Motor neuron (in vitro differentiated cells): ENCODE results near the gene APPBP2. TPM values are rescaled to one million over a fixed set of nuclear protein-coding genes. Genes with fewer than 3 reads are reported as not detected.
A peak's percentile ranks its signal among the peaks of the same experiment; 100 is the strongest.
"Not testable (repeated sequence)": the region's sequence is repeated elsewhere in the genome, so short reads cannot be mapped to it uniquely, and the experiment has no call there.

Experiments
- ATAC-seq, 8 experiments: fragments of 200-7000 bp; cut with Tn5 transposase; replicated peaks in 6 of 8; 2 replicates each; pipeline ENCODE4 v1.8.0; 2021; ENCODE audit warnings: mild to moderate bottlenecking in 8 of 8, moderate library complexity in 8 of 8
- H3K27ac ChIP-seq, 2 donors: fragments of 250-450 bp; sonication (Bioruptor Pico); 2 replicates each; pipeline ENCODE4 v1.9.0; 2021; ENCODE audit warnings: antibody characterized with exemption in 2 of 2, mild to moderate bottlenecking in 2 of 2, moderate library complexity in 1 of 2
- H3K4me1 ChIP-seq, 2 donors: fragments of 250-450 bp; sonication (Bioruptor Pico); replicated peaks in 1 of 2; 2 replicates each; pipeline ENCODE4 v1.6.1; 2021; ENCODE audit warnings: antibody characterized with exemption in 2 of 2, mild to moderate bottlenecking in 2 of 2, moderate library complexity in 1 of 2
- H3K4me3 ChIP-seq, 5 donors: fragments of 250-450 bp; sonication (Bioruptor Pico); 2 replicates each; pipeline ENCODE4 v1.9.0; 2021; ENCODE audit warnings: antibody characterized with exemption in 5 of 5, mild to moderate bottlenecking in 5 of 5, moderate library complexity in 4 of 5
- WGBS, 10 experiments: fragments of 450-650 bp; shearing (Covaris generic); methylation state at CpG; one replicate each; pipeline ENCODE4 v1.0.0; 2022; 5-methylcytosine and 5-hydroxymethylcytosine counted together
- in situ Hi-C, 9 experiments: fragments of 400-800 bp; cut with MboI; loops; one replicate each; pipeline ENCODE4 v1.15.0; 2021; ENCODE audit warnings: low sequenced_read_pairs in 9 of 9, low pct_unique_long_range_greater_than_20kb in 2 of 9; ENCODE audit not compliant: unreplicated experiment in 9 of 9
- total RNA-seq, 8 experiments: library from RNA; unstranded; fragments of 300-600 nt; gene quantifications; 2 replicates each; pipeline versions ENCODE4 v1.2.3 to v1.2.4, GENCODE V29; 2022

Gene APPBP2
- 10 to 100 TPM; 21.7 to 68.1 (median 25.5) TPM for total RNA-seq

DNA sequence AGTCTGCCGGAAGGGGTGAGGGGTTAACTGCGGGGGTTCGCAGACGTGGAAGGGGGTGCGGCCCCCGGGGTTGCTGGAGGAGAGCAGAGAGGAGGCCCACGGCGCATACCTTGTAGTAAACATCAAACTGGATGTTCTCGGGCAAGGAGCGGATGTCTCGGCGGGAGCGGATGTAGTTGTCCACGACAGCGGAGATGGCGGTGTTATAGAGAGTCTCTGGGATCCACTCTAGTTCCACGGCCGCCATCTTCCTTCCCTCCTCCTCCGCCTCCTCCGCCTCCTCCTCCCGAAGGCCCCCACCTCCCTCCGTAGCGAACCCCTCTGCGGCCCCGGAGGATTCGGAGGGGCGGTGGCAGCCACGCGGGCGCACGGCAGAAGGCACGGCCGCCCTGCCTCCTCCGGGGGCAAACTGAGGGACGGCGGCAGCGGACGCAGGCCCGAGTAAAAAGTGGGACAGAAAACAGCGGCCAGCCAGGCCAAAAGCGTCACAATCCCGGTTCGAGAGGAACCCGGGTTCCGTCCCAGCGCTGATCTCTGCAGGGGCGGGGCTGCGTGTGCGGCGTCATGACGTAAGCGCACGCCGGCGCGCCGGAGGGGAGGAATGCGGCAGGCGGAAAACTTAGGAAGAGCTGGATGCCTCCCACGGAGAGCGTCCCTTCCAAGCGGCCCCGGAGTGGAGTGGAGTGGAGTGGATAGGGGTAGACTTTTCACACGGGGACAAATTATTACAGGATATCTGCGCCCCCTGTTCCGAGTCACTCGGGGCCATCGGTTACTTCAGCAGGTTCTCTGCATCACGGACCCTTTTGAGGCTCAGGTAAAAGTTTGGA lies at the start of gene APPBP2:
Gene APPBP2 (minus strand): TSS at position 558 of the 830 bp plus-strand sequence. CDS start 311 bp downstream, at position 247.
- peak; percentile 90 to 96 (median 95) for ATAC-seq
- WGBS, 10 experiments = 0% methylated on average over 2 to 20 of the region's 69 CpGs; no CpG with 5 or more reads in 4 of the 10 experiments
- in situ Hi-C loops = no loop called here
- peaks cover 0 to 4% of the 10 kb centered on the region in 2 donors for H3K4me1 ChIP-seq
- H3K4me3 ChIP-seq = peak within 1 kb of the TSS; percentile 63 to 95 (median 92)
- peak within 1 kb of the TSS; percentile 99 for H3K27ac ChIP-seq

DNA sequence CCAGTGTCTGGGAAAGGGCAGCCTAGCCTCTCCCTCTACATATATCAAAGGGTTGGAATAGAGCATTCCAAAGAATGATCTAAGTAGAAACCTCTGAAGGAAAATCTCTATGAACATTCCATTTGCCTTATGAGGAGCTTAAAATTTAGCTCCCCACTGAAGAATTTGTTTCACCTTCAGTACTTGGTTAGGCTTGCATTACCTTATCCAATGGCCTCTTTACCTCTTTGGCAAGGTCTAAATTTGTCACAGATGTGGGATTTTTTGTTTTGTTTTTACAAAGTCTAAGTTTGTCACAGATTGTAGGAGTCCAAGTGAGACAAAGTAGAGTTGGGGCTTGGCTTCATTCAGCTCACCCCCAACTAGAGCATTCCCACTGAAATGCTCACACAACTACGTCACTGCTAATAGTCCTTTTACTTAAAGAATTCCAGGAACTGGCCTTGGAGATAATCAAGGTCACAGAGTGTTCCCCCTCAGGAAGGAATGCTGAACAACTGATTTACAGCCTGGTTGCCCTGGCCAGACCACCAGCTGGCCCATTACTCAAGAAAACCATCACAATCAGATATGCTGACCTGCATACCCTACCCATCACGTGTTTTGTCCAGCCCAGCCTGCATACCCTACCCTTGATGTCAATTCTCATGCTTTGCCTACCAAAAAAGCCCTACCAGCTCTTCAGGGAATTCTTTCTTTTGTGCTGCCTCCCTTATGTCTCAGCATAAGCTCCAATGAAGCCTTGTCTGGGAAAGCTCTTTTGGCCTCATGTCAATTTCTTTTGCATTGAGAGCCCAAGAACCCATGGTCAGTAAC lies 47.4 kb upstream of the APPBP2 start:
- 17 to 80% (median 51%) methylated on average over 1 to 2 of the region's 2 CpGs; no CpG with 5 or more reads in 7 of the 10 experiments for WGBS, 10 experiments
- ATAC-seq = peak in 2 of 8 experiments; percentile 57 to 84
- no peak overlapping the region for H3K4me3 ChIP-seq
- in situ Hi-C loops = no loop called here
- no peaks in the 10 kb centered on the region for H3K4me1 ChIP-seq
- H3K27ac ChIP-seq = no peak overlapping the region

DNA sequence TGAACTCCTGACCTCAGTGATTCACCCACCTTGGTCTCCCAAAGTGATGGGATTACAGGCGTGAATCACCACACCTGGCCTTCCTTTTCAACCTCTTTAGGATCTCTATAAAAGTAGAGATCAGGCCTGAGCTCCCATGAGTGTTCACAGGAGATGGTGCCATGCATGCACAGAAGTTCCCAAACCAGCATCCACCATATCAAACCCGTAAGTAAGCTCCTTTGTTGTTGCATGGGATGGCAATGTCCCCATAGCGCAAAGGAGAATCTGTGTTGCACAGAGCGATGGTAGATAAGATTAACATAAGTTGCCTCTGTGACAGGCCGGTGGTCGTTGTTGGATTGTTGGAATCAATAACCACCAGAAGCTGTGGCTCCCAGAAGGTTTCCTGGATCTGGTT lies 39.2 kb upstream of the APPBP2 start:
- 60 to 100% (median 93%) methylated on average over 1 to 5 of the region's 6 CpGs; no CpG with 5 or more reads in 2 of the 10 experiments for WGBS, 10 experiments
- no peak for ATAC-seq

GRCh38 chr17:60563743-60564142 lies 37.7 kb upstream of the APPBP2 start:
- in situ Hi-C loops = no loop called here
- ATAC-seq = peak in 1 of 8 experiments; percentile 50
- WGBS, 10 experiments = 20 to 100% (median 67%) methylated on average over 1 to 2 of the region's 2 CpGs; no CpG with 5 or more reads in 5 of the 10 experiments

More for the DNA sequence above, 39.2 kb upstream of the APPBP2 start:
- no peaks in the 10 kb centered on the region for H3K4me1 ChIP-seq
- no peak overlapping the region for H3K27ac ChIP-seq
- H3K4me3 ChIP-seq = no peak overlapping the region
- in situ Hi-C loops = no loop called here

DNA sequence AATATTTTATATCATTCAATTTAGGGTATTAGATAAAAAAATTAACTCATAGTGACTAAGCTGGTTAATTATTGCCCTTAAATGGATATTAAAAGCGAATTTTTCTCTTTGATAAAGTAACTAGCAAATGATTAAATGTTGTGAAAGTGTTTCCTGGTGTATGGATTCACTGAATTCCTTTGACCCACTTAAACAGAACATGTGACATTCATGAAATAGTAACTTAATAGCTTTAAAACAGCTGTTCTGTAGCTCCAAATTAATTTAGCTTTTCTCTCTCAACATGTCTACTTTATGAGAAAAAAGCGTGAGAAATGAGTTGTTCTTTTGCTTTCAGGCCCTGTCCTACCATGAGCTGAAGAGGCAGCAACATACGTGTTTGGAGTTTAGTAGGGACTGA lies 36.4 kb upstream of the APPBP2 start:
- WGBS, 10 experiments = 7 to 76% (median 50%) methylated on average over 1 to 3 of the region's 3 CpGs
- H3K4me1 ChIP-seq = no peaks in the 10 kb centered on the region
- H3K27ac ChIP-seq = no peak overlapping the region
- in situ Hi-C loops = no loop called here
- H3K4me3 ChIP-seq = no peak overlapping the region
- no peak for ATAC-seq

More at GRCh38 chr17:60563743-60564142, 37.7 kb upstream of the APPBP2 start:
- Histone ChIP-seq H3K27ac (no peak overlapping the region), H3K4me3 (no peak overlapping the region), H3K4me1 (no peaks in the 10 kb centered on the region)

- Histone ChIP-seq H3K4me3 (no peak overlapping the region), H3K4me1 (no peaks in the 10 kb centered on the region), H3K27ac (no peak overlapping the region)
- ATAC-seq = no peak
- 80 to 95% (median 90%) methylated on average over 2 to 7 of the region's 11 CpGs; no CpG with 5 or more reads in 1 of the 10 experiments for WGBS, 10 experiments
- in situ Hi-C loops = no loop called here
These were observed 34.8 kb upstream of the APPBP2 start for GRCh38 chr17:60560860-60561257.

DNA sequence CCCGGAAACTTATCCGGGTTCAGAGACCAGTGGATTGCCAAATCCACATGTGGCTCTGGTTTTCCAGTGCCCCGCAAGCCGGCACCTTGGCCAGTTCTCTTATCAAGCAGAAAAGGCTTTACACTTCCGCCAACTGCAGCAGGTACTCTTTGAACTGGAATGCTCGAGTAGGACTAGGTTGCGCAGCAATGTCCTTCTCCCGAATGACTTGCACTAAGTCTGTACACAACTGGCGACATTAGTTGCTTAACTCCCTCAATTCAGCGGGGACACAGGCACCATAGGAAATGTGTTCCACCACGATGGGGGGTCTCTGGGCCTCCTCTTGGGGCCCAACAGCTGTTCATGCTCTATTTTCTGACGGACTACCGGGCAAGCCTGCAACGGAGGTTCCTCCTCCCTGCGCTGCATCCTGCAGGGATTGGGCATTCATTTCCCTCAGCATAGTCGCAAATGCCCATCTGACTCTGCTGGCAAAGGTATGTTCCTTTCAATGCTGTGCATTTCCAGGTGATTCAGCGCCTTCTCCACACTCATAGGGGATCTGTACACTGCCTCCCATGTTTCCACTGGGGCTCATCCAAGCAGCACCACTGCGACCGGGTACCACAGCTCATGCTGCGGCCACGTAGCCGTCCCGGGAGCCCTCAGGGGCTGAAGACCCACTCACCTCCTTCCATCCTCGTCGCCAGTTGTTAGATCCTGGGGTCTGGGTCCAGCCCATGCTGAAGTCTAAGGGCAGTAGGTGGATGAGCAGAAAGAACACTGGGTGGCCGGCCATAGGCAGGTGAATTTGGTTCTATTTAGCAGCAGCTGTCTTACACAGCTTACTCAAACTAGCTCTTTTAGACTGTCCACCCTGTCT lies 34.2 kb upstream of the APPBP2 start:
- Histone ChIP-seq H3K27ac (no peak overlapping the region), H3K4me3 (no peak overlapping the region), H3K4me1 (no peaks in the 10 kb centered on the region)
- no peak for ATAC-seq
- in situ Hi-C loops = no loop called here
- WGBS, 10 experiments = 53 to 100% (median 88%) methylated on average over 1 to 17 of the region's 26 CpGs

- 74 to 100% (median 93%) methylated on average over 1 to 8 of the region's 8 CpGs; no CpG with 5 or more reads in 2 of the 10 experiments for WGBS, 10 experiments
- Histone ChIP-seq H3K27ac (no peak overlapping the region), H3K4me3 (no peak overlapping the region), H3K4me1 (no peaks in the 10 kb centered on the region)
- in situ Hi-C loops = no loop called here
- no peak for ATAC-seq
These were observed 33.6 kb upstream of the APPBP2 start for GRCh38 chr17:60559659-60559994.

- no peak for ATAC-seq
- WGBS, 10 experiments = 8 to 100% (median 75%) methylated on average over 1 to 2 of the region's 2 CpGs; no CpG with 5 or more reads in 4 of the 10 experiments
- in situ Hi-C loops = no loop called here
- no peak overlapping the region for H3K4me3 ChIP-seq
- H3K4me1 ChIP-seq = no peaks in the 10 kb centered on the region
- H3K27ac ChIP-seq = no peak overlapping the region
These were observed 31.8 kb upstream of the APPBP2 start for GRCh38 chr17:60557805-60558204.

GRCh38 chr17:60555786-60556185 lies 29.7 kb upstream of the APPBP2 start:
- no peak for ATAC-seq
- WGBS, 10 experiments = 59 to 100% (median 96%) methylated on average over 1 to 4 of the region's 4 CpGs; no CpG with 5 or more reads in 1 of the 10 experiments
- in situ Hi-C loops = no loop called here

DNA sequence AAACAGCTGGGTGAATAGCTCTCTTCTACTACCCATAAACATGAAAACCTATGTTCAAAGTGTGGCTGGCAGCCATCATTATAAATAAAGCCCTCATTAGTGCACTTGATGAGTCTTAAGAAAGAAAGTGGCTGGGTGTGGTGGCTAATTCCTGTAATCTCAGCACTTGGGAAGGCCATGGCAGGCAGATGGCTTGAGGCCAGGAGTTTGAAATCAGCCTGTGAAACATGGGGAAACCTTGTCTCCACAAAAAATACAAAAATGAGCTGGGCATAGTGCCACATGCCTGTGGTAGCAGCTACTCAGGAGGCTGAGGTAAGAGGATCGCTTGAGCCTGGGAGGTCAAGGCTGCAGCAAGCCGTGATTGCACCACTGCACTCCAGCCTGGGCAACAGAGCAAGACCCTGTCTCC lies 28.3 kb upstream of the APPBP2 start:
- in situ Hi-C loops = no loop called here
- no peaks in the 10 kb centered on the region for H3K4me1 ChIP-seq
- peak in 2 of 8 experiments; percentile 80 to 87 for ATAC-seq
- H3K4me3 ChIP-seq = no peak overlapping the region
- H3K27ac ChIP-seq = no peak overlapping the region
- 0 to 100% (median 80%) methylated on average over 1 to 2 of the region's 2 CpGs; no CpG with 5 or more reads in 4 of the 10 experiments for WGBS, 10 experiments

More at GRCh38 chr17:60555786-60556185, 29.7 kb upstream of the APPBP2 start:
- Histone ChIP-seq H3K4me1 (no peaks in the 10 kb centered on the region), H3K4me3 (no peak overlapping the region), H3K27ac (no peak overlapping the region)

- H3K4me3 ChIP-seq, H3K27ac ChIP-seq, H3K4me1 ChIP-seq, ATAC-seq, in situ Hi-C loops: not testable (repeated sequence)
- WGBS, 10 experiments = no CpG with 5 or more reads among the region's 13 CpGs
These were observed 26.2 kb upstream of the APPBP2 start for GRCh38 chr17:60552255-60552654.
